H9 (cell line): ENCODE data around the gene ENTPD1. TPM values are rescaled to one million over a fixed set of nuclear protein-coding genes. Genes with fewer than 3 reads are reported as not detected.

Source experiments
- DNase-seq: peaks from one replicate; pipeline ENCODE4 v3.0.0-alpha.2; 2017
- H2AFZ ChIP-seq: one replicate; pipeline ENCODE4 v1.6.1; 2013; ENCODE audit warnings: mild to moderate bottlenecking, low read length, control low read depth, moderate library complexity
- H2AK5ac ChIP-seq: 2 replicates; pipeline ENCODE4 v1.6.1; 2013; ENCODE audit warnings: low read length, control low read depth, mixed read lengths; ENCODE audit not compliant: insufficient read length
- H2BK120ac ChIP-seq: one replicate; pipeline ENCODE4 v1.6.1; 2013; ENCODE audit warnings: low read depth, mild to moderate bottlenecking, low read length, control low read depth, inconsistent platforms; ENCODE audit not compliant: poor library complexity, severe bottlenecking
- H2BK12ac ChIP-seq: 2 replicates; pipeline ENCODE4 v1.6.1; 2013; ENCODE audit warnings: low read length, control low read depth, mixed read lengths, low read depth; ENCODE audit not compliant: insufficient read length
- H2BK15ac ChIP-seq: 2 replicates; pipeline ENCODE4 v1.6.1; 2013; ENCODE audit warnings: low read depth, low read length, control low read depth
- H2BK20ac ChIP-seq: one replicate; pipeline ENCODE4 v1.6.1; 2013; ENCODE audit warnings: low read depth, mild to moderate bottlenecking, low read length, control low read depth, inconsistent platforms; ENCODE audit not compliant: poor library complexity, severe bottlenecking
- H2BK5ac ChIP-seq: 2 replicates; pipeline ENCODE4 v1.6.1; 2013; ENCODE audit warnings: low read length, control low read depth, mixed read lengths; ENCODE audit not compliant: insufficient read length
- H3K14ac ChIP-seq: 2 replicates; pipeline ENCODE4 v1.6.1; 2013; ENCODE audit warnings: low read length, control low read depth; ENCODE audit not compliant: insufficient read depth
- H3K18ac ChIP-seq: 2 replicates; pipeline ENCODE4 v1.6.1; 2013; ENCODE audit warnings: low read depth, mild to moderate bottlenecking, mixed read lengths, low read length, control low read depth; ENCODE audit not compliant: insufficient read length
- H3K23ac ChIP-seq: 2 replicates; pipeline ENCODE4 v1.6.1; 2013; ENCODE audit warnings: low read length, control low read depth, mixed read lengths, low read depth; ENCODE audit not compliant: insufficient read length
- H3K23me2 ChIP-seq: 2 replicates; pipeline ENCODE4 v1.6.1; 2013; ENCODE audit warnings: low read depth, mild to moderate bottlenecking, mixed read lengths, low read length, control low read depth; ENCODE audit not compliant: insufficient read length, poor library complexity, severe bottlenecking
- H3K27ac ChIP-seq: 2 replicates; pipeline ENCODE4 v1.5.1; 2013; ENCODE audit warnings: low read length, control low read depth, mixed read lengths, low read depth; ENCODE audit not compliant: insufficient read length
- H3K27me3 ChIP-seq: 2 replicates; pipeline ENCODE4 v1.6.1; 2013; ENCODE audit warnings: low read length, control low read depth, inconsistent platforms; ENCODE audit not compliant: insufficient read depth
- H3K4ac ChIP-seq: 2 replicates; pipeline ENCODE4 v1.6.1; 2013; ENCODE audit warnings: low read depth, mild to moderate bottlenecking, control low read depth, inconsistent platforms, low read length, moderate library complexity
- H3K4me1 ChIP-seq: 2 replicates; pipeline ENCODE4 v1.6.1; 2013; ENCODE audit warnings: low read length, control low read depth, inconsistent platforms; ENCODE audit not compliant: insufficient read depth
- H3K4me2 ChIP-seq: 2 replicates; pipeline ENCODE4 v1.6.1; 2013; ENCODE audit warnings: low read length, control low read depth, mixed read lengths; ENCODE audit not compliant: insufficient read length, insufficient read depth
- H3K56ac ChIP-seq: 2 replicates; pipeline ENCODE4 v1.6.1; 2013; ENCODE audit warnings: low read depth, mild to moderate bottlenecking, mixed read lengths, low read length, control low read depth; ENCODE audit not compliant: insufficient read length
- H3K79me1 ChIP-seq: 2 replicates; pipeline ENCODE4 v1.6.1; 2013; ENCODE audit warnings: low read depth, mild to moderate bottlenecking, moderate library complexity, low read length, control low read depth, inconsistent platforms; ENCODE audit not compliant: insufficient read depth, poor library complexity, severe bottlenecking
- H3K79me2 ChIP-seq: 2 replicates; pipeline ENCODE4 v1.6.1; 2013; ENCODE audit warnings: low read length, control low read depth, inconsistent platforms; ENCODE audit not compliant: insufficient read depth
- H3K9ac ChIP-seq: 2 replicates; pipeline ENCODE4 v1.6.1; 2013; ENCODE audit warnings: low read length, control low read depth, mixed read lengths; ENCODE audit not compliant: insufficient read length; ENCODE audit errors: extremely low read depth
- H3K9me3 ChIP-seq: one replicate; pipeline ENCODE4 v1.6.1; 2013; ENCODE audit warnings: low read depth, low read length, inconsistent platforms; ENCODE audit not compliant: control insufficient read depth
- H3T11ph ChIP-seq: one replicate; pipeline ENCODE4 v1.6.1; 2013; ENCODE audit warnings: mild to moderate bottlenecking, low read length, control low read depth, inconsistent platforms
- H4K20me1 ChIP-seq: one replicate; pipeline ENCODE4 v1.6.1; 2013; ENCODE audit not compliant: control insufficient read depth, insufficient read length, insufficient read depth
- H4K5ac ChIP-seq: 2 replicates; pipeline ENCODE4 v1.6.1; 2013; ENCODE audit warnings: low read depth, mild to moderate bottlenecking, mixed read lengths, low read length, control low read depth; ENCODE audit not compliant: insufficient read length
- H4K8ac ChIP-seq: replicated peaks from 2 replicates; pipeline ENCODE4 v1.6.1; 2013; ENCODE audit warnings: low read length, control low read depth, mixed read lengths, low read depth; ENCODE audit not compliant: insufficient read length
- H4K91ac ChIP-seq: 2 replicates; pipeline ENCODE4 v1.6.1; 2013; ENCODE audit warnings: low read depth, mild to moderate bottlenecking, moderate library complexity, mixed read lengths, low read length, control low read depth; ENCODE audit not compliant: insufficient read length
- H3K27ac Mint-ChIP-seq, 3 experiments: 2 replicates in 2 of 3; 3 replicates in 1 of 3; pipeline ENCODE4 v1.8.0; 2020 to 2021; ENCODE audit warnings: mixed read lengths in 3 of 3, mild to moderate bottlenecking in 1 of 3, moderate library complexity in 1 of 3
- H3K27me3 Mint-ChIP-seq: 2 replicates; pipeline ENCODE4 v1.8.0; 2021; ENCODE audit warnings: low read depth, mild to moderate bottlenecking, moderate library complexity, mixed read lengths
- H3K36me3 Mint-ChIP-seq, 3 experiments: 2 replicates in 2 of 3; 3 replicates in 1 of 3; pipeline ENCODE4 v1.8.0; 2020 to 2021; ENCODE audit warnings: low read depth in 3 of 3, mixed read lengths in 3 of 3; ENCODE audit not compliant: insufficient read depth in 1 of 3
- H3K4me1 Mint-ChIP-seq, 2 experiments: 2 replicates each; pipeline ENCODE4 v1.8.0; 2020; ENCODE audit warnings: mixed read lengths in 2 of 2
- H3K4me3 Mint-ChIP-seq, 2 experiments: 2 replicates in 1 of 2; 3 replicates in 1 of 2; pipeline ENCODE4 v1.8.0; 2020 to 2021; ENCODE audit warnings: mild to moderate bottlenecking in 2 of 2, mixed read lengths in 2 of 2, moderate library complexity in 1 of 2
- H3K9me3 Mint-ChIP-seq, 2 experiments: 2 replicates in 1 of 2; 3 replicates in 1 of 2; pipeline ENCODE4 v1.8.0; 2020; ENCODE audit warnings: mild to moderate bottlenecking in 2 of 2, mixed read lengths in 2 of 2, moderate library complexity in 1 of 2
- WGBS: extraction: QIAGEN DNeasy Blood & Tissue Kit; methylation state at CpG from one replicate; pipeline ENCODE4 v1.1.7; 2013; ENCODE audit warnings: missing lambda C conversion rate, low lambda C conversion rate, mixed read lengths; ENCODE audit not compliant: insufficient read length; ENCODE audit errors: extremely low coverage; 5-methylcytosine and 5-hydroxymethylcytosine counted together
- total RNA-seq: library from RNA; stranded (reverse); gene quantifications from 2 replicates; pipeline ENCODE4 v1.2.1, GENCODE V29; 2021
- TF ChIP-seq, protein P1 (sequence below): fragments of 200-600 bp; sonication (generic); conservative IDR thresholded peaks from 3 replicates; pipeline ENCODE4 v1.8.0; 2021; ENCODE audit warnings: antibody characterized with exemption, mild to moderate bottlenecking

ENTPD1 gene
- total RNA-seq, 1 experiment from 2014 or later = 1.9 TPM

DNA sequence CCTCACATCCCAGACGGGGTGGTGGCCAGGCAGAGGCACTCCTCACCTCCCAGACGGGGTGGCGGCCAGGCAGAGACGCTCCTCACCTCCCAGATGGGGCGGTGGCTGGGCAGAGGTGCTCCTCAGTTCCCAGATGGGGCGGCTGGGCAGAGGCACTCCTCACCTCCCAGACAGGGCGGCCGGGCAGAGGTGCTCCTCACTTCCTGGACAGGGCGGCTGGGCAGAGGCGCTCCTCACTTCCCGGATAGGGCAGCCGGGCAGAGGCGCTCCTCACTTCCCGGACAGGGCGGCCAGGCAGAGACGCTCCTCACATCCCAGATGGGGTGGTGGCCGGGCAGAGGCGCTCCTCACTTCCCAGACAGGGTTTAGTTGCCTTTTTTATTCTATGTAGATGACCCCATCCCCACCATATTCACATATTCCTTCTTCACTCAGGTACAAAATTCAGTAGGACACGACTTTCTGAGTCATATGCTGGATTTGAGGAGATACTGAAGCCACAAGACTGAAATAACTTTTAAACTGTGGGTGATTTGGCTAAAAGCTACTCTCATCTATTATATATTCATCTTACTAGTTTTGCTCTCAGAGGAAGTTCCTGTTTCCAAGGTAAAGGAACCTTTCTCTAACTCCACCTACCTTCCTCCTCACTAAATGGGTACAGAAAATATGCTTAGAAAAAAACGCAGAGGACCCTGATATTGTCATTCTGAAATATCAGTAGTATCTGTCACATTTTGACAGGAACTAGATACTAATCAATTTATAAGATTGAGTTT lies 54.4 kb downstream of the ENTPD1 start:
- no peak overlapping the region for H2BK5ac ChIP-seq
- no peak overlapping the region for H4K8ac ChIP-seq
- peaks cover 11% of the 10 kb centered on the region for H3K9me3 ChIP-seq
- no peak overlapping the region for H3K9ac ChIP-seq
- H4K5ac ChIP-seq = no peak overlapping the region
- DNase-seq = no peak
- no peak overlapping the region for H2AFZ ChIP-seq
- H4K20me1 ChIP-seq = no peaks in the 10 kb centered on the region
- no peak overlapping the region for H3K14ac ChIP-seq
- no CpG with 5 or more reads among the region's 20 CpGs for WGBS
- H3K27me3 Mint-ChIP-seq = peaks cover 7% of the 10 kb centered on the region
- H3K23ac ChIP-seq = no peak overlapping the region
- no peak overlapping the region for H3K4me2 ChIP-seq
- no peak overlapping the region for H2BK120ac ChIP-seq
- no peaks in the 10 kb centered on the region for H3K4me1 Mint-ChIP-seq
- H3K18ac ChIP-seq = no peak overlapping the region
- no peaks in the 10 kb centered on the region for H3K4me1 ChIP-seq
- H3K27me3 ChIP-seq = no peaks in the 10 kb centered on the region; the same call in 1 of the 2 replicates
- no peak overlapping the region for H3K27ac Mint-ChIP-seq
- no peak overlapping the region for H2BK15ac ChIP-seq
- H3K23me2 ChIP-seq = no peaks in the 10 kb centered on the region
- peaks cover 9 to 25% (median 11%) of the 10 kb centered on the region in 3 experiments for H3K36me3 Mint-ChIP-seq
- H3T11ph ChIP-seq = no peak overlapping the region
- no peaks in the 10 kb centered on the region for H3K79me2 ChIP-seq
- H3K4me3 Mint-ChIP-seq = no peak overlapping the region
- H2AK5ac ChIP-seq = no peak overlapping the region
- H3K79me1 ChIP-seq = no peaks in the 10 kb centered on the region
- H3K27ac ChIP-seq = no peak overlapping the region
- peaks cover 31 to 33% of the 10 kb centered on the region in 2 experiments for H3K9me3 Mint-ChIP-seq
- H4K91ac ChIP-seq = no peak overlapping the region
- H3K4ac ChIP-seq = no peak overlapping the region
- H2BK20ac ChIP-seq = no peak overlapping the region
- no peak overlapping the region for H3K56ac ChIP-seq
- no peak overlapping the region for H2BK12ac ChIP-seq
- TF ChIP-seq, protein P1, sequence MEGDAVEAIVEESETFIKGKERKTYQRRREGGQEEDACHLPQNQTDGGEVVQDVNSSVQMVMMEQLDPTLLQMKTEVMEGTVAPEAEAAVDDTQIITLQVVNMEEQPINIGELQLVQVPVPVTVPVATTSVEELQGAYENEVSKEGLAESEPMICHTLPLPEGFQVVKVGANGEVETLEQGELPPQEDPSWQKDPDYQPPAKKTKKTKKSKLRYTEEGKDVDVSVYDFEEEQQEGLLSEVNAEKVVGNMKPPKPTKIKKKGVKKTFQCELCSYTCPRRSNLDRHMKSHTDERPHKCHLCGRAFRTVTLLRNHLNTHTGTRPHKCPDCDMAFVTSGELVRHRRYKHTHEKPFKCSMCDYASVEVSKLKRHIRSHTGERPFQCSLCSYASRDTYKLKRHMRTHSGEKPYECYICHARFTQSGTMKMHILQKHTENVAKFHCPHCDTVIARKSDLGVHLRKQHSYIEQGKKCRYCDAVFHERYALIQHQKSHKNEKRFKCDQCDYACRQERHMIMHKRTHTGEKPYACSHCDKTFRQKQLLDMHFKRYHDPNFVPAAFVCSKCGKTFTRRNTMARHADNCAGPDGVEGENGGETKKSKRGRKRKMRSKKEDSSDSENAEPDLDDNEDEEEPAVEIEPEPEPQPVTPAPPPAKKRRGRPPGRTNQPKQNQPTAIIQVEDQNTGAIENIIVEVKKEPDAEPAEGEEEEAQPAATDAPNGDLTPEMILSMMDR = no peak
